HG02798 (cell line): ENCODE measurements around the gene PNKD.
"Not testable (repeated sequence)": the region's sequence is repeated elsewhere in the genome, so short reads cannot be mapped to it uniquely, and the experiment has no call there.

Source experiments
- ATAC-seq: cut with Tn5 transposase; IDR thresholded peaks from one replicate; pipeline ENCODE4 v1.9.1; 2021; ENCODE audit warnings: mild to moderate bottlenecking; ENCODE audit not compliant: unreplicated experiment, poor library complexity

PNKD gene

GRCh38 chr2:218290316-218291261, 20.3 kb downstream of the PNKD start:
- peak; percentile 61 for ATAC-seq

- ATAC-seq: no peak
Measured at GRCh38 chr2:218291318-218292047, 21.2 kb downstream of the PNKD start.

- ATAC-seq: peak; percentile 80
Measured at GRCh38 chr2:218292048-218293014, 22.0 kb downstream of the PNKD start, which contains the start of gene TMBIM1. TSS of gene TMBIM1 (minus strand) at chr2:218292503. CDS start at chr2:218282141, 10,362 bp downstream.

- ATAC-seq: no peak
Measured at GRCh38 chr2:218293715-218294429, 23.6 kb downstream of the PNKD start.

GRCh38 chr2:218294430-218295022, 24.2 kb downstream of the PNKD start:
- ATAC-seq: no peak

- no peak for ATAC-seq
Measured at GRCh38 chr2:218295029-218295428, 24.7 kb downstream of the PNKD start.

GRCh38 chr2:218296200-218296599, 25.9 kb downstream of the PNKD start:
- ATAC-seq: no peak

- no peak for ATAC-seq
Measured at GRCh38 chr2:218296847-218297246, 26.5 kb downstream of the PNKD start.

GRCh38 chr2:218298314-218298875, 28.1 kb downstream of the PNKD start:
- ATAC-seq: no peak

GRCh38 chr2:218300141-218300540, 29.8 kb downstream of the PNKD start:
- no peak for ATAC-seq

- peak; percentile 81 for ATAC-seq
Measured at GRCh38 chr2:218301176-218301819, 31.0 kb downstream of the PNKD start.

- ATAC-seq: no peak
Measured at GRCh38 chr2:218305383-218305782, 35.1 kb downstream of the PNKD start.

GRCh38 chr2:218306184-218306920, 36.0 kb downstream of the PNKD start:
- ATAC-seq: no peak

- ATAC-seq: no peak
Measured at GRCh38 chr2:218307415-218308090, 37.2 kb downstream of the PNKD start.

GRCh38 chr2:218310853-218311540, 40.7 kb downstream of the PNKD start:
- ATAC-seq: no peak

GRCh38 chr2:218311541-218312266, 41.4 kb downstream of the PNKD start:
- ATAC-seq: not testable (repeated sequence)
